CD14-positive monocyte (primary cell): Measurements from ENCODE around the gene FKTN. TPM values are rescaled to one million over a fixed set of nuclear protein-coding genes. Genes with fewer than 3 reads are reported as not detected.

Experiments used
- DNase-seq, 3 donors: peaks; one replicate each; pipeline ENCODE4 v3.0.0-alpha.2; 2011 to 2022
- H2AFZ ChIP-seq: 2 replicates; pipeline ENCODE4 v1.6.0; 2012; ENCODE audit warnings: mild to moderate bottlenecking, low read depth, low read length, inconsistent platforms; ENCODE audit not compliant: insufficient read depth, poor library complexity, severe bottlenecking
- H3K27ac ChIP-seq, 2 donors: 1 replicate in 1 of 2; 2 replicates in 1 of 2; pipeline ENCODE4 v1.5.1; 2012 to 2013; ENCODE audit warnings: low read length in 2 of 2, control low read depth in 1 of 2, inconsistent platforms in 1 of 2, low read depth in 1 of 2, mild to moderate bottlenecking in 1 of 2
- H3K27me3 ChIP-seq, 2 donors: one replicate each; pipeline versions ENCODE4 v1.6.0 to v1.6.1; 2011 to 2013; ENCODE audit warnings: low read length in 2 of 2; ENCODE audit not compliant: control insufficient read depth in 2 of 2, insufficient read depth in 2 of 2
- H3K36me3 ChIP-seq, 2 donors: replicated peaks in 1 of 2; 1 replicate in 1 of 2; 2 replicates in 1 of 2; pipeline versions ENCODE4 v1.5.1 to v1.6.1; 2012 to 2013; ENCODE audit warnings: low read length in 2 of 2, control low read depth in 1 of 2, inconsistent platforms in 1 of 2, mild to moderate bottlenecking in 1 of 2; ENCODE audit not compliant: insufficient read depth in 2 of 2, control insufficient read depth in 1 of 2
- H3K4me1 ChIP-seq, 2 donors: 1 replicate in 1 of 2; 2 replicates in 1 of 2; pipeline versions ENCODE4 v1.5.1 to v1.6.1; 2012 to 2013; ENCODE audit warnings: low read length in 2 of 2, control low read depth in 1 of 2, inconsistent platforms in 1 of 2, mild to moderate bottlenecking in 1 of 2, moderate library complexity in 1 of 2; ENCODE audit not compliant: insufficient read depth in 2 of 2, control insufficient read depth in 1 of 2
- H3K4me2 ChIP-seq: replicated peaks from 2 replicates; pipeline ENCODE3; 2012; ENCODE audit warnings: low read length, moderate library complexity, mild to moderate bottlenecking; ENCODE audit not compliant: poor library complexity, severe bottlenecking; ENCODE audit errors: extremely low read depth
- H3K4me3 ChIP-seq, 3 experiments: fragments of 200-600 bp in 1 of 3; sonication (generic) in 1 of 3; replicated peaks in 1 of 3; 1 replicate in 2 of 3; 2 replicates in 1 of 3; pipeline ENCODE4 v1.5.1; 2011 to 2013; ENCODE audit warnings: low read length in 3 of 3, mild to moderate bottlenecking in 3 of 3, control low read depth in 2 of 3, low read depth in 2 of 3, inconsistent platforms in 1 of 3, moderate library complexity in 1 of 3
- H3K79me2 ChIP-seq: 2 replicates; pipeline ENCODE4 v1.6.0; 2012; ENCODE audit warnings: mild to moderate bottlenecking, control low read depth, inconsistent platforms, low read length, moderate library complexity; ENCODE audit not compliant: insufficient read depth
- H3K9ac ChIP-seq: 2 replicates; pipeline ENCODE4 v1.6.0; 2017; ENCODE audit warnings: low read length, mild to moderate bottlenecking; ENCODE audit not compliant: insufficient read depth, poor library complexity, severe bottlenecking
- H3K9me3 ChIP-seq, 2 donors: replicated peaks in 1 of 2; 1 replicate in 1 of 2; 2 replicates in 1 of 2; pipeline versions ENCODE4 v1.5.1 to v1.6.1; 2012 to 2013; ENCODE audit warnings: low read length in 2 of 2, control low read depth in 1 of 2; ENCODE audit not compliant: control insufficient read depth in 1 of 2, insufficient read depth in 1 of 2
- H4K20me1 ChIP-seq: 2 replicates; pipeline ENCODE4 v1.6.0; 2012; ENCODE audit warnings: mild to moderate bottlenecking, low read length, control low read depth, moderate library complexity; ENCODE audit not compliant: insufficient read depth
- H3K27ac Mint-ChIP-seq, 7 donors: one replicate each; pipeline ENCODE4 v1.8.0; 2020; ENCODE audit warnings: mild to moderate bottlenecking in 7 of 7, mixed read lengths in 7 of 7, moderate library complexity in 6 of 7, inconsistent platforms in 2 of 7
- H3K27me3 Mint-ChIP-seq, 3 donors: one replicate each; pipeline ENCODE4 v1.8.0; 2021 to 2022; ENCODE audit warnings: low read depth in 3 of 3, mild to moderate bottlenecking in 3 of 3, mixed read lengths in 3 of 3, moderate library complexity in 3 of 3, inconsistent platforms in 1 of 3
- H3K36me3 Mint-ChIP-seq, 2 donors: one replicate each; pipeline ENCODE4 v1.8.0; 2020; ENCODE audit warnings: mixed read lengths in 2 of 2, inconsistent platforms in 1 of 2, mild to moderate bottlenecking in 1 of 2
- H3K4me1 Mint-ChIP-seq: one replicate; pipeline ENCODE4 v1.8.0; 2020; ENCODE audit warnings: mild to moderate bottlenecking, mixed read lengths
- H3K4me3 Mint-ChIP-seq, 2 donors: one replicate each; pipeline ENCODE4 v1.8.0; 2020; ENCODE audit warnings: mild to moderate bottlenecking in 2 of 2, mixed read lengths in 2 of 2, moderate library complexity in 1 of 2
- H3K9me3 Mint-ChIP-seq, 7 donors: one replicate each; pipeline ENCODE4 v1.8.0; 2020 to 2022; ENCODE audit warnings: mixed read lengths in 7 of 7, mild to moderate bottlenecking in 6 of 7, moderate library complexity in 6 of 7, inconsistent platforms in 2 of 7
- CTCF ChIP-seq: fragments of 200-600 bp; IDR thresholded peaks from one replicate; pipeline ENCODE4 v1.8.0; 2022; ENCODE audit warnings: antibody characterized with exemption, mild to moderate bottlenecking
- WGBS: methylation state at CpG from one replicate; pipeline ENCODE4 v1.1.5; 2013; ENCODE audit warnings: missing lambda C conversion rate; ENCODE audit not compliant: insufficient coverage; 5-methylcytosine and 5-hydroxymethylcytosine counted together
- intact Hi-C, 2 donors: fragments of 100-400 bp; cut with micrococcal nuclease; formaldehyde crosslinking; loops; one replicate each; pipeline versions ENCODE4 v1.15.0 to v1.15.1; 2023
- polyA plus RNA-seq, 3 donors: library from polyadenylated mRNA; depleted of rRNA in 1 of 3; unstranded in 2 of 3; stranded (reverse) in 1 of 3; fragments of 300-500 nt in 2 of 3; fragments of >200 nt in 1 of 3; fragmentation: Illumina TruSeq in 2 of 3; gene quantifications; 1 replicate in 2 of 3; 2 replicates in 1 of 3; pipeline ENCODE4 v1.2.3, GENCODE V29; 2012 to 2021

Gene FKTN
- polyA plus RNA-seq, 3 donors, result 1.7 to 3.2 (median 2.7) TPM

GRCh38 chr9:105658351-105658750, 100.4 kb downstream of the FKTN start:
- H3K36me3 Mint-ChIP-seq, result peaks cover 0 to 8% of the 10 kb centered on the region in 2 donors
- no peak for TF ChIP-seq CTCF
- H3K27ac ChIP-seq, result no peak overlapping the region
- no peak for DNase-seq
- H3K4me3 Mint-ChIP-seq, result no peak overlapping the region
- no peak overlapping the region for H2AFZ ChIP-seq
- intact Hi-C loops, result no loop called here
- no peak overlapping the region for H3K27ac Mint-ChIP-seq
- H3K27me3 Mint-ChIP-seq, result peaks cover 26 to 48% (median 31%) of the 10 kb centered on the region in 3 donors
- peaks cover 0 to 3% (median 1%) of the 10 kb centered on the region in 7 donors for H3K9me3 Mint-ChIP-seq
- WGBS, result no CpG with 5 or more reads among the region's 2 CpGs
- H3K4me3 ChIP-seq, result no peak overlapping the region
- H3K4me1 Mint-ChIP-seq, result peaks cover 11% of the 10 kb centered on the region
- H3K4me1 ChIP-seq, result peaks cover 6 to 11% of the 10 kb centered on the region in 2 donors
- H3K4me2 ChIP-seq, result no peak overlapping the region
- H3K79me2 ChIP-seq, result no peaks in the 10 kb centered on the region
- H3K9me3 ChIP-seq, result peaks cover 0 to 4% of the 10 kb centered on the region in 2 donors
- no peaks in the 10 kb centered on the region for H4K20me1 ChIP-seq
- H3K27me3 ChIP-seq, result peaks cover 24 to 32% of the 10 kb centered on the region in 2 donors
- H3K9ac ChIP-seq, result no peak overlapping the region
- H3K36me3 ChIP-seq, result no peaks in the 10 kb centered on the region

- no peak for DNase-seq
- Histone ChIP-seq H3K4me2 (no peak overlapping the region), H3K79me2 (no peaks in the 10 kb centered on the region), H3K4me1 (peaks cover 6 to 7% of the 10 kb centered on the region in 2 donors), H2AFZ (no peak overlapping the region), H3K9me3 (peaks cover 0 to 4% of the 10 kb centered on the region in 2 donors), H3K9ac (no peak overlapping the region), H3K4me3 (no peak overlapping the region), H3K27me3 (peaks cover 14 to 19% of the 10 kb centered on the region in 2 donors), H3K27ac (no peak overlapping the region), H4K20me1 (no peaks in the 10 kb centered on the region), H3K36me3 (no peaks in the 10 kb centered on the region)
- 97% methylated on average over 3 of the region's 4 CpGs for WGBS
- H3K4me1 Mint-ChIP-seq, result peaks cover 8% of the 10 kb centered on the region
- H3K27ac Mint-ChIP-seq, result no peak overlapping the region
- intact Hi-C loops, result no loop called here
- peaks cover 11 to 28% (median 16%) of the 10 kb centered on the region in 3 donors for H3K27me3 Mint-ChIP-seq
- no peak for TF ChIP-seq CTCF
- H3K4me3 Mint-ChIP-seq, result no peak overlapping the region
- peaks cover 0 to 6% of the 10 kb centered on the region in 2 donors for H3K36me3 Mint-ChIP-seq
- peaks cover 0 to 3% (median 0%) of the 10 kb centered on the region in 7 donors for H3K9me3 Mint-ChIP-seq
Measured at GRCh38 chr9:105661011-105661410, 103.1 kb downstream of the FKTN start.
